Measurements from ENCODE around the gene TMPRSS6. TPM values are rescaled to one million over a fixed set of nuclear protein-coding genes. Genes with fewer than 3 reads are reported as not detected.

The TMPRSS6 gene
- total and polyA plus RNA-seq, 2 of the 13 experiments (the other 11 are each of a cell fraction or from before 2014, with no cell fraction given) = 4.2 to 4.8 TPM

DNA sequence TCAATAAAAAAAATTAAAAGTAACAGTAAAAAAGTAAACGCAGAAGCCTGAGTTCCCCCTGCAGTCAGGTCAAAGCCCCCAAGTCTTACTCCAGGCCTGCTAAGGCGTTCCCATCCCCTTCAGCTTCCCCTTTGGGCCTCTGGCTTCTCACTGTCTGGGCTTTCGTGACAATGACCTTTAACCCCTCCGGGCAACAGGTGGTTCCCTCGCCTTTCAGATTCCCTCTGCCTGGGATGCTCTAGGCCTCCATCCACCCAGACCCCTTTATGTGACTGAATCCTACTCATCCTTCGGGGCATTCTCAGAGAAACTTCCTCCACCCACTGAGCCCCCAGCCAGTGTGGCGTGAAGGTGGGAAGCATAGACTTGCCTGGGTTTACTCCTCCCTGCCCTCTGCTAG lies 82.0 kb downstream of the TMPRSS6 start:
- TF ChIP-seq NR2C2 (CRISPR knock-in tag; IDR thresholded peaks at IDR 0.05; ENCODE audit: borderline replicate concordance) (peak; percentile 47; the same call in 1 of the 2 replicates), ZNF430 (CRISPR knock-in tag; IDR thresholded peaks at IDR 0.05) (no peak), ZFAT (CRISPR knock-in tag; conservative IDR thresholded peaks at IDR 0.05) (no peak), POLR2G (IDR thresholded peaks at IDR 0.05; ENCODE audit: low read depth, low read length) (peak; percentile 35; the same call in 1 of the 2 replicates), NR2F6 (IDR thresholded peaks at IDR 0.05) (peak; percentile 25; the same call in 1 of the 2 replicates), NR2F6 (CRISPR knock-in tag; IDR thresholded peaks at IDR 0.05) (no peak), NRL (CRISPR knock-in tag; IDR thresholded peaks at IDR 0.05; ENCODE audit: borderline replicate concordance) (no peak), ZNF556 (CRISPR knock-in tag; IDR thresholded peaks at IDR 0.05; ENCODE audit: borderline replicate concordance) (no peak), ZNF205 (CRISPR knock-in tag; IDR thresholded peaks at IDR 0.05) (no peak), ZFX (CRISPR knock-in tag; IDR thresholded peaks at IDR 0.05; ENCODE audit: low read depth) (peak; percentile 33; the same call in 1 of the 2 replicates)
- TF ChIP-seq, protein P1, sequence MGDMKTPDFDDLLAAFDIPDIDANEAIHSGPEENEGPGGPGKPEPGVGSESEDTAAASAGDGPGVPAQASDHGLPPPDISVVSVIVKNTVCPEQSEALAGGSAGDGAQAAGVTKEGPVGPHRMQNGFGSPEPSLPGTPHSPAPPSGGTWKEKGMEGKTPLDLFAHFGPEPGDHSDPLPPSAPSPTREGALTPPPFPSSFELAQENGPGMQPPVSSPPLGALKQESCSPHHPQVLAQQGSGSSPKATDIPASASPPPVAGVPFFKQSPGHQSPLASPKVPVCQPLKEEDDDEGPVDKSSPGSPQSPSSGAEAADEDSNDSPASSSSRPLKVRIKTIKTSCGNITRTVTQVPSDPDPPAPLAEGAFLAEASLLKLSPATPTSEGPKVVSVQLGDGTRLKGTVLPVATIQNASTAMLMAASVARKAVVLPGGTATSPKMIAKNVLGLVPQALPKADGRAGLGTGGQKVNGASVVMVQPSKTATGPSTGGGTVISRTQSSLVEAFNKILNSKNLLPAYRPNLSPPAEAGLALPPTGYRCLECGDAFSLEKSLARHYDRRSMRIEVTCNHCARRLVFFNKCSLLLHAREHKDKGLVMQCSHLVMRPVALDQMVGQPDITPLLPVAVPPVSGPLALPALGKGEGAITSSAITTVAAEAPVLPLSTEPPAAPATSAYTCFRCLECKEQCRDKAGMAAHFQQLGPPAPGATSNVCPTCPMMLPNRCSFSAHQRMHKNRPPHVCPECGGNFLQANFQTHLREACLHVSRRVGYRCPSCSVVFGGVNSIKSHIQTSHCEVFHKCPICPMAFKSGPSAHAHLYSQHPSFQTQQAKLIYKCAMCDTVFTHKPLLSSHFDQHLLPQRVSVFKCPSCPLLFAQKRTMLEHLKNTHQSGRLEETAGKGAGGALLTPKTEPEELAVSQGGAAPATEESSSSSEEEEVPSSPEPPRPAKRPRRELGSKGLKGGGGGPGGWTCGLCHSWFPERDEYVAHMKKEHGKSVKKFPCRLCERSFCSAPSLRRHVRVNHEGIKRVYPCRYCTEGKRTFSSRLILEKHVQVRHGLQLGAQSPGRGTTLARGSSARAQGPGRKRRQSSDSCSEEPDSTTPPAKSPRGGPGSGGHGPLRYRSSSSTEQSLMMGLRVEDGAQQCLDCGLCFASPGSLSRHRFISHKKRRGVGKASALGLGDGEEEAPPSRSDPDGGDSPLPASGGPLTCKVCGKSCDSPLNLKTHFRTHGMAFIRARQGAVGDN (CRISPR knock-in tag; IDR thresholded peaks at IDR 0.05) = 0 out of 2 replicates have a peak, but pooled peaks have one; percentile 18
- TF ChIP-seq, protein P2, sequence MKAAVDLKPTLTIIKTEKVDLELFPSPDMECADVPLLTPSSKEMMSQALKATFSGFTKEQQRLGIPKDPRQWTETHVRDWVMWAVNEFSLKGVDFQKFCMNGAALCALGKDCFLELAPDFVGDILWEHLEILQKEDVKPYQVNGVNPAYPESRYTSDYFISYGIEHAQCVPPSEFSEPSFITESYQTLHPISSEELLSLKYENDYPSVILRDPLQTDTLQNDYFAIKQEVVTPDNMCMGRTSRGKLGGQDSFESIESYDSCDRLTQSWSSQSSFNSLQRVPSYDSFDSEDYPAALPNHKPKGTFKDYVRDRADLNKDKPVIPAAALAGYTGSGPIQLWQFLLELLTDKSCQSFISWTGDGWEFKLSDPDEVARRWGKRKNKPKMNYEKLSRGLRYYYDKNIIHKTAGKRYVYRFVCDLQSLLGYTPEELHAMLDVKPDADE (CRISPR knock-in tag; IDR thresholded peaks at IDR 0.05) = no peak
- ATAC-seq = no peak
- DNase-seq (ENCODE audit: low spot score) = no peak
- H3K27me3 ChIP-seq (ENCODE audit: control insufficient read depth in 1 of 2, insufficient read depth in 2 of 2, low read length in 2 of 2) = no peaks in the 10 kb centered on the region
- CTCF ChIA-PET (ENCODE audit: low intra/inter-chr PET ratio, low total read pairs) = no interaction called here
- intact Hi-C loops (cut with micrococcal nuclease; ENCODE audit: unreplicated experiment) = no loop called here
- no peak overlapping the region for H3K4me2 ChIP-seq (ENCODE audit: low read depth, low read length)
- peaks cover 22% of the 10 kb centered on the region for H3K79me2 ChIP-seq (ENCODE audit: insufficient read depth, low read length)
- peaks cover 13 to 41% of the 10 kb centered on the region in 2 experiments for H3K36me3 ChIP-seq (replicated peaks in 1 of 2; ENCODE audit: control insufficient read depth in 1 of 2, insufficient read depth in 2 of 2, low read length in 2 of 2)
- H3K4me1 ChIP-seq (ENCODE audit: insufficient read depth, low read length) = peaks cover 97% of the 10 kb centered on the region
- POLR2A ChIA-PET = interaction anchor here (1.0 to 13.3 kb wide), 3 partner anchors 9 to 16 kb away, joined by 3 to 383 read pairs (median 6); partner anchors contain the start of genes MPST and TST
- no peak overlapping the region for H3K4me3 ChIP-seq (replicated peaks in 1 of 3; ENCODE audit: insufficient read depth in 1 of 3, low read depth in 2 of 3, low read length in 3 of 3)
- H3K27ac ChIP-seq (ENCODE audit: extremely low read length, insufficient read depth, low read length) = peak overlapping the region; percentile 15
- H3K9ac ChIP-seq (ENCODE audit: insufficient read depth, low read depth, low read length) = no peak overlapping the region
- no peak overlapping the region for H2AFZ ChIP-seq (ENCODE audit: low read length)
- WGBS (ENCODE audit: low lambda C conversion rate) = 88% methylated on average over 7 of the region's 7 CpGs
- no peak for FAIRE-seq
- in situ Hi-C loops (cut with HindIII; ENCODE audit: extremely low pct_ligation_motif_present, low pct_unique_long_range_greater_than_20kb) = no loop called here
- BruUV-seq (replicated peaks) = TSS peak; percentile 5
- no peaks in the 10 kb centered on the region for H3K9me3 ChIP-seq (ENCODE audit: low read length)
- no peaks in the 10 kb centered on the region for H4K20me1 ChIP-seq (ENCODE audit: insufficient read depth, low read length)
